Activated CD4-positive, alpha-beta T cell treated with anti-CD3 and anti-CD28 coated beads, Interleukin-2, amount 50 U/mL, for 48 hours (primary cell): Measurements from ENCODE around the gene CNOT1.
"Not testable (repeated sequence)": the region's sequence is repeated elsewhere in the genome, so short reads cannot be mapped to it uniquely, and the experiment has no call there.

Source experiments
- DNase-seq, 2 experiments: peaks; one replicate each; pipeline ENCODE4 v3.0.0-alpha.2; 2020

The CNOT1 gene

GRCh38 chr16:58500430-58501241 is 129.0 kb downstream of the CNOT1 start:
- DNase-seq = peak in 1 of 2 experiments; percentile 27

- peak; percentile 25 to 39 for DNase-seq
Observed at GRCh38 chr16:58499615-58500351, 129.8 kb downstream of the CNOT1 start, which contains the start of gene NDRG4. Gene NDRG4, plus strand, starts transcription at chr16:58500143. Its CDS starts 106 bp downstream, at chr16:58500249.

- DNase-seq = no peak
Observed at GRCh38 chr16:58499092-58499511, 130.5 kb downstream of the CNOT1 start.

- DNase-seq = no peak
Observed at GRCh38 chr16:58498341-58499091, 131.1 kb downstream of the CNOT1 start.

- no peak for DNase-seq
Observed at GRCh38 chr16:58497935-58498334, 131.7 kb downstream of the CNOT1 start.

- DNase-seq = no peak
Observed at GRCh38 chr16:58497468-58497867, 132.2 kb downstream of the CNOT1 start.

- DNase-seq = no peak
Observed at GRCh38 chr16:58495521-58496331, 133.9 kb downstream of the CNOT1 start.

- peak; percentile 78 to 83 for DNase-seq
Observed at GRCh38 chr16:58494981-58495520, 134.6 kb downstream of the CNOT1 start.

- DNase-seq = no peak
Observed at GRCh38 chr16:58493756-58494431, 135.7 kb downstream of the CNOT1 start.

- DNase-seq = no peak
Observed at GRCh38 chr16:58492735-58493134, 136.9 kb downstream of the CNOT1 start.

- DNase-seq = no peak
Observed at GRCh38 chr16:58492066-58492465, 137.6 kb downstream of the CNOT1 start.

GRCh38 chr16:58490539-58490938 is 139.1 kb downstream of the CNOT1 start:
- not testable (repeated sequence) for DNase-seq

GRCh38 chr16:58490065-58490464 is 139.6 kb downstream of the CNOT1 start:
- no peak for DNase-seq

GRCh38 chr16:58488531-58488930 is 141.1 kb downstream of the CNOT1 start:
- no peak for DNase-seq

GRCh38 chr16:58487566-58488351 is 141.9 kb downstream of the CNOT1 start:
- DNase-seq = peak; percentile 73 to 76

GRCh38 chr16:58485184-58485887 is 144.3 kb downstream of the CNOT1 start:
- no peak for DNase-seq

- no peak for DNase-seq
Observed at GRCh38 chr16:58481931-58482330, 147.7 kb downstream of the CNOT1 start.

GRCh38 chr16:58481226-58481869 is 148.3 kb downstream of the CNOT1 start:
- DNase-seq = no peak

GRCh38 chr16:58478427-58478826 is 151.2 kb downstream of the CNOT1 start:
- DNase-seq = no peak
